Nephron (organoid): ENCODE measurements around the gene CDC16.

Source experiments
- H3K27ac Mint-ChIP-seq, 3 experiments: 2 replicates each; pipeline ENCODE4 v1.8.0; 2020; ENCODE audit warnings: mixed read lengths in 3 of 3, mild to moderate bottlenecking in 2 of 3, moderate library complexity in 1 of 3
- H3K27me3 Mint-ChIP-seq: 2 replicates; pipeline ENCODE4 v1.8.0; 2021; ENCODE audit warnings: low read depth, mild to moderate bottlenecking, moderate library complexity, mixed read lengths
- H3K36me3 Mint-ChIP-seq: 2 replicates; pipeline ENCODE4 v1.8.0; 2020; ENCODE audit warnings: low read depth, mixed read lengths
- H3K4me1 Mint-ChIP-seq: 2 replicates; pipeline ENCODE4 v1.8.0; 2020; ENCODE audit warnings: mixed read lengths
- H3K4me3 Mint-ChIP-seq, 3 experiments: 2 replicates each; pipeline ENCODE4 v1.8.0; 2020; ENCODE audit warnings: mild to moderate bottlenecking in 3 of 3, mixed read lengths in 3 of 3, moderate library complexity in 2 of 3
- H3K9me3 Mint-ChIP-seq: 2 replicates; pipeline ENCODE4 v1.8.0; 2020; ENCODE audit warnings: mixed read lengths
- CTCF ChIP-seq, 3 experiments: fragments of 200-600 bp; sonication (generic); IDR thresholded peaks; one replicate each; pipeline ENCODE4 v1.5.0; 2021; ENCODE audit warnings: antibody characterized with exemption in 3 of 3; ENCODE audit not compliant: unreplicated experiment in 3 of 3

The CDC16 gene

GRCh38 chr13:114225610-114226009, 9.1 kb upstream of the CDC16 start:
- TF ChIP-seq CTCF (IDR thresholded peaks at IDR 0.05; ENCODE audit: unreplicated experiment in 3 of 3) = no peak
- H3K27me3 Mint-ChIP-seq = peaks cover 45% of the 10 kb centered on the region

GRCh38 chr13:114226088-114226487, 8.6 kb upstream of the CDC16 start:
- Mint-ChIP-seq H3K36me3 (no peaks in the 10 kb centered on the region), H3K27ac (no peak overlapping the region), H3K4me3 (no peak overlapping the region), H3K9me3 (no peaks in the 10 kb centered on the region), H3K27me3 (peaks cover 49% of the 10 kb centered on the region), H3K4me1 (no peaks in the 10 kb centered on the region)
- TF ChIP-seq CTCF (IDR thresholded peaks at IDR 0.05; ENCODE audit: unreplicated experiment in 3 of 3) = no peak

More at GRCh38 chr13:114225610-114226009, 9.1 kb upstream of the CDC16 start:
- H3K27ac Mint-ChIP-seq = no peak overlapping the region
- H3K4me1 Mint-ChIP-seq = no peaks in the 10 kb centered on the region
- H3K36me3 Mint-ChIP-seq = no peaks in the 10 kb centered on the region
- H3K4me3 Mint-ChIP-seq = no peak overlapping the region
- no peaks in the 10 kb centered on the region for H3K9me3 Mint-ChIP-seq

GRCh38 chr13:114226699-114227323, 7.9 kb upstream of the CDC16 start:
- Mint-ChIP-seq H3K36me3 (no peaks in the 10 kb centered on the region), H3K4me3 (no peak overlapping the region), H3K27me3 (peaks cover 54% of the 10 kb centered on the region), H3K4me1 (no peaks in the 10 kb centered on the region), H3K9me3 (no peaks in the 10 kb centered on the region), H3K27ac (no peak overlapping the region)
- TF ChIP-seq CTCF (IDR thresholded peaks at IDR 0.05; ENCODE audit: unreplicated experiment in 3 of 3) = peak; percentile 69 to 91 (median 86)

- peak overlapping the region in 1 of 3 experiments; percentile 8 for H3K4me3 Mint-ChIP-seq
- no peaks in the 10 kb centered on the region for H3K36me3 Mint-ChIP-seq
- H3K4me1 Mint-ChIP-seq = no peaks in the 10 kb centered on the region
- no peaks in the 10 kb centered on the region for H3K9me3 Mint-ChIP-seq
- TF ChIP-seq CTCF (IDR thresholded peaks at IDR 0.05; ENCODE audit: unreplicated experiment in 3 of 3) = no peak
- H3K27me3 Mint-ChIP-seq = peaks cover 60% of the 10 kb centered on the region
- H3K27ac Mint-ChIP-seq = no peak overlapping the region
These were observed 7.2 kb upstream of the CDC16 start for GRCh38 chr13:114227528-114227927.

GRCh38 chr13:114228176-114228575, 6.5 kb upstream of the CDC16 start:
- no peak overlapping the region for H3K27ac Mint-ChIP-seq
- H3K4me3 Mint-ChIP-seq = no peak overlapping the region
- H3K36me3 Mint-ChIP-seq = no peaks in the 10 kb centered on the region
- no peaks in the 10 kb centered on the region for H3K4me1 Mint-ChIP-seq
- no peak for TF ChIP-seq CTCF (IDR thresholded peaks at IDR 0.05; ENCODE audit: unreplicated experiment in 3 of 3)
- H3K27me3 Mint-ChIP-seq = peaks cover 60% of the 10 kb centered on the region
- H3K9me3 Mint-ChIP-seq = no peaks in the 10 kb centered on the region

- H3K4me3 Mint-ChIP-seq = no peak overlapping the region
- H3K27ac Mint-ChIP-seq = peak overlapping the region in 2 of 3 experiments; percentile 2 to 61
- no peak for TF ChIP-seq CTCF (IDR thresholded peaks at IDR 0.05; ENCODE audit: unreplicated experiment in 3 of 3)
- H3K27me3 Mint-ChIP-seq = peaks cover 60% of the 10 kb centered on the region
- no peaks in the 10 kb centered on the region for H3K36me3 Mint-ChIP-seq
- H3K4me1 Mint-ChIP-seq = peaks cover 3% of the 10 kb centered on the region
- H3K9me3 Mint-ChIP-seq = no peaks in the 10 kb centered on the region
These were observed 5.2 kb upstream of the CDC16 start for GRCh38 chr13:114229506-114229905.
